Endothelial cell of umbilical vein (primary cell): ENCODE data around the gene SPINK9. TPM values are rescaled to one million over a fixed set of nuclear protein-coding genes. Genes with fewer than 3 reads are reported as not detected.

Source experiments
- BruUV-seq: library from RNA; stranded (reverse); fragments of 400-500 nt; replicated peaks from 2 replicates; lab custom pipeline; 2021; lab: Mats Ljungman, UMichigan
- CTCF ChIA-PET: fragments of 300-600, 350-600 bp; sonication (Branson Sonifier 250); formaldehyde crosslinking; loops from one replicate; lab custom pipeline; 2021; ENCODE audit warnings: antibody characterized with exemption, inconsistent platforms; lab: Charles Lee
- POLR2A ChIA-PET: fragments of 300-600, 350-600 bp; sonication (Branson Sonifier 250); formaldehyde crosslinking; loops from one replicate; lab custom pipeline; 2021; ENCODE audit warnings: antibody characterized with exemption, inconsistent platforms; lab: Charles Lee
- DNase-seq: peaks from one replicate; pipeline ENCODE4 v3.0.0-alpha.2; 2011; ENCODE audit warnings: low read depth, low spot score
- FAIRE-seq: peaks from 2 replicates; lab custom pipeline; 2011; peaks lifted over from hg19 to GRCh38; lab: Jason Lieb, UNC
- H2AFZ ChIP-seq: 2 replicates; pipeline ENCODE4 v1.6.0; 2012; ENCODE audit warnings: low read depth, low read length, control low read depth, inconsistent platforms
- H3K27ac ChIP-seq: 2 replicates; pipeline ENCODE4 v1.5.1; 2011; ENCODE audit warnings: low read depth, mild to moderate bottlenecking, control low read depth, low read length, moderate library complexity; ENCODE audit not compliant: insufficient read depth
- H3K27me3 ChIP-seq, 2 experiments: 2 replicates each; pipeline versions ENCODE4 v1.6.0 to v1.6.1; 2011; ENCODE audit warnings: low read length in 2 of 2, mixed read lengths in 1 of 2; ENCODE audit not compliant: control insufficient read depth in 2 of 2, insufficient read depth in 2 of 2
- H3K36me3 ChIP-seq, 2 experiments: 2 replicates in 1 of 2; 3 replicates in 1 of 2; pipeline ENCODE4 v1.5.1; 2011; ENCODE audit warnings: low read length in 2 of 2, mild to moderate bottlenecking in 1 of 2, moderate library complexity in 1 of 2; ENCODE audit not compliant: control insufficient read depth in 2 of 2, insufficient read depth in 2 of 2; ENCODE audit errors: extremely low read depth in 1 of 2
- H3K4me1 ChIP-seq: 3 replicates; pipeline ENCODE4 v1.5.1; 2011; ENCODE audit warnings: mild to moderate bottlenecking, low read length; ENCODE audit not compliant: control insufficient read depth, insufficient read depth; ENCODE audit errors: extremely low read depth
- H3K4me2 ChIP-seq: 2 replicates; pipeline ENCODE4 v1.6.1; 2011; ENCODE audit warnings: low read length, control low read depth, mixed read lengths; ENCODE audit not compliant: insufficient read depth
- H3K4me3 ChIP-seq, 3 experiments: fragments of 200-600 bp in 1 of 3; sonication (generic), shearing (Covaris generic) in 1 of 3; replicated peaks in 1 of 3; 2 replicates each; pipeline ENCODE4 v1.5.1; 2011 to 2016; ENCODE audit warnings: control low read depth in 3 of 3, low read length in 3 of 3, mild to moderate bottlenecking in 2 of 3, inconsistent platforms in 1 of 3, low read depth in 1 of 3, moderate library complexity in 1 of 3; ENCODE audit not compliant: insufficient read depth in 1 of 3
- H3K79me2 ChIP-seq: 2 replicates; pipeline ENCODE4 v1.6.0; 2012; ENCODE audit warnings: low read length, inconsistent platforms; ENCODE audit not compliant: control insufficient read depth, insufficient read depth
- H3K9ac ChIP-seq: replicated peaks from 2 replicates; pipeline ENCODE3; 2011; ENCODE audit warnings: low read length, control low read depth; ENCODE audit not compliant: insufficient read depth; ENCODE audit errors: extremely low read depth
- H3K9me1 ChIP-seq: replicated peaks from 3 replicates; pipeline ENCODE4 v1.6.0; 2011; ENCODE audit warnings: mild to moderate bottlenecking, low read length; ENCODE audit not compliant: control insufficient read depth, insufficient read depth; ENCODE audit errors: extremely low read depth
- H3K9me3 ChIP-seq: replicated peaks from 2 replicates; pipeline ENCODE4 v1.5.1; 2012; ENCODE audit warnings: low read length, inconsistent platforms; ENCODE audit not compliant: control insufficient read depth, insufficient read depth
- H4K20me1 ChIP-seq: replicated peaks from 2 replicates; pipeline ENCODE3; 2011; ENCODE audit warnings: mild to moderate bottlenecking, low read length; ENCODE audit not compliant: control insufficient read depth, insufficient read depth; ENCODE audit errors: extremely low read depth
- CTCF ChIP-seq, 2 donors: IDR thresholded peaks; 1 replicate in 1 of 2; 2 replicates in 1 of 2; pipeline ENCODE4 v1.5.1; 2011; ENCODE audit warnings: low read length in 2 of 2, mild to moderate bottlenecking in 2 of 2, moderate library complexity in 2 of 2, control low read depth in 1 of 2, inconsistent platforms in 1 of 2, low read depth in 1 of 2; ENCODE audit not compliant: insufficient read depth in 1 of 2; ENCODE audit errors: extremely low read depth in 1 of 2
- EZH2 ChIP-seq: IDR thresholded peaks from 2 replicates; pipeline ENCODE4 v1.6.1; 2012; ENCODE audit warnings: borderline replicate concordance, low read depth, mild to moderate bottlenecking, moderate library complexity, low read length, inconsistent platforms; ENCODE audit not compliant: severe bottlenecking
- GATA2 ChIP-seq: IDR thresholded peaks from 2 replicates; pipeline ENCODE4 v1.7.0; 2011; ENCODE audit warnings: low read depth, mild to moderate bottlenecking, moderate library complexity, mixed read lengths, low read length; ENCODE audit not compliant: insufficient read length, insufficient read depth
- JUN ChIP-seq: IDR thresholded peaks from 2 replicates; pipeline ENCODE4 v1.6.1; 2011; ENCODE audit warnings: borderline replicate concordance, low read depth; ENCODE audit not compliant: insufficient read length, insufficient read depth
- POLR2A ChIP-seq: IDR thresholded peaks from 2 replicates; pipeline ENCODE4 v1.6.1; 2012; ENCODE audit warnings: low read depth, mild to moderate bottlenecking, control low read depth, low read length
- POLR2AphosphoS5 ChIP-seq: IDR thresholded peaks from 2 replicates; pipeline ENCODE4 v1.6.1; 2012; ENCODE audit warnings: low read depth, mild to moderate bottlenecking, control low read depth, low read length, moderate library complexity; ENCODE audit not compliant: insufficient read depth
- dilution Hi-C: fragments of 300-500 bp; cut with MboI; formaldehyde crosslinking; loops from one replicate; pipeline ENCODE4 v1.15.0; 2019; ENCODE audit warnings: low sequenced_read_pairs; ENCODE audit not compliant: extremely low pct_ligation_motif_present
- intact Hi-C: fragments of 100-400 bp; cut with micrococcal nuclease; formaldehyde crosslinking; loops from one replicate; pipeline ENCODE4 v1.10.0; 2022
- polyA plus RNA-seq, 4 experiments: library from polyadenylated mRNA; depleted of rRNA in 3 of 4; stranded (reverse) in 3 of 4; unstranded in 1 of 4; fragments of >200 nt; gene quantifications; 2 replicates each; pipeline versions ENCODE4 v1.2.1 to v1.2.3, GENCODE V29; 2011 to 2012; ENCODE audit warnings: missing spikeins in 1 of 4
- total RNA-seq: library from RNA; stranded (reverse); gene quantifications from 2 replicates; pipeline ENCODE4 v1.2.3, GENCODE V29; 2021

The SPINK9 gene
- total and polyA plus RNA-seq, 2 donors (not counting 3 experiments of a cell fraction or from before 2014, with no cell fraction given): not detected

GRCh38 chr5:148364343-148364742 lies 29.0 kb downstream of the SPINK9 start:
- Histone ChIP-seq H3K9me1 (no peaks in the 10 kb centered on the region), H3K9ac (no peak overlapping the region), H3K36me3 (no peaks in the 10 kb centered on the region), H4K20me1 (no peaks in the 10 kb centered on the region), H3K27ac (no peak overlapping the region), H3K4me2 (no peak overlapping the region), H3K27me3 (no peaks in the 10 kb centered on the region), H3K4me3 (no peak overlapping the region), H3K9me3 (no peaks in the 10 kb centered on the region), H3K79me2 (no peaks in the 10 kb centered on the region), H2AFZ (no peak overlapping the region), H3K4me1 (no peaks in the 10 kb centered on the region)
- ChIA-PET POLR2A (no interaction called here), CTCF (interaction anchor here (1.7 to 2.4 kb wide), 2 partner anchors 10 to 367 kb away, joined by 5 to 11 read pairs; no protein-coding TSS in a partner anchor)
- BruUV-seq: no TSS peak
- DNase-seq (no peak), FAIRE-seq (no peak)
- intact Hi-C loops: no loop called here
- no peak for TF ChIP-seq GATA2
- no peak for TF ChIP-seq EZH2
- no peak for TF ChIP-seq POLR2AphosphoS5
- TF ChIP-seq CTCF (IDR thresholded peaks at IDR 0.05; ENCODE audit: extremely low read depth in 1 of 2, insufficient read depth in 1 of 2, low read depth in 1 of 2, low read length in 2 of 2): no peak
- dilution Hi-C loops: no loop called here

GRCh38 chr5:148368299-148368698 lies 32.9 kb downstream of the SPINK9 start:
- dilution Hi-C loops: no loop called here
- CTCF ChIA-PET: no interaction called here
- no TSS peak for BruUV-seq

More at GRCh38 chr5:148368299-148368698, 32.9 kb downstream of the SPINK9 start:
- POLR2A ChIA-PET: no interaction called here
- H3K27me3 ChIP-seq: no peaks in the 10 kb centered on the region
- no peak for DNase-seq
- no peak overlapping the region for H3K4me2 ChIP-seq
- FAIRE-seq: no peak
- no peaks in the 10 kb centered on the region for H3K4me1 ChIP-seq
- H4K20me1 ChIP-seq: no peaks in the 10 kb centered on the region
- intact Hi-C loops: no loop called here
- H3K9me3 ChIP-seq: no peaks in the 10 kb centered on the region
- no peak overlapping the region for H3K4me3 ChIP-seq
- no peak overlapping the region for H2AFZ ChIP-seq
- no peaks in the 10 kb centered on the region for H3K9me1 ChIP-seq
- no peaks in the 10 kb centered on the region for H3K36me3 ChIP-seq
- H3K79me2 ChIP-seq: no peaks in the 10 kb centered on the region
- no peak overlapping the region for H3K9ac ChIP-seq
- TF ChIP-seq EZH2: no peak
- no peak for TF ChIP-seq JUN
- no peak for TF ChIP-seq POLR2A
- no peak for TF ChIP-seq GATA2
- H3K27ac ChIP-seq: no peak overlapping the region
